HepG2 (cell line): ENCODE measurements around the gene PROKR1. TPM values are rescaled to one million over a fixed set of nuclear protein-coding genes. Genes with fewer than 3 reads are reported as not detected.

ENCODE experiments used
- ATAC-seq: fragments of 200-7000 bp; cut with Tn5 transposase; 3 replicates; pipeline ENCODE4 v1.9.1; 2020; ENCODE audit warnings: mild to moderate bottlenecking, moderate library complexity
- BruUV-seq: library from RNA; stranded (reverse); fragments of 400-500 nt; replicated peaks from 2 replicates; lab custom pipeline; 2021; lab: Mats Ljungman, UMichigan
- CTCF ChIA-PET: fragments of 300-600 bp; formaldehyde crosslinking; extraction: SDS; loops from one replicate; lab custom pipeline; 2021; ENCODE audit warnings: low total read pairs, inconsistent platforms, low intra/inter-chr PET ratio; lab: Yijun Ruan, JAX
- POLR2A ChIA-PET: fragments of 350-600 bp; sonication (Branson Sonifier 250); formaldehyde crosslinking; loops from one replicate; lab custom pipeline; 2020; ENCODE audit warnings: antibody characterized with exemption, inconsistent platforms; lab: Yijun Ruan, JAX
- DNase-seq: peaks from one replicate; pipeline ENCODE4 v3.0.0-alpha.2; 2015; ENCODE audit warnings: low spot score
- FAIRE-seq: peaks from 3 replicates; lab custom pipeline; 2011; peaks lifted over from hg19 to GRCh38; lab: Jason Lieb, UNC
- H2AFZ ChIP-seq: one replicate; pipeline ENCODE4 v1.6.1; 2011; ENCODE audit warnings: low read length, inconsistent platforms
- H3K27ac ChIP-seq: fragments of 300-600 bp; 3 replicates; pipeline ENCODE4 v1.8.0; 2011; ENCODE audit warnings: mixed run types, mild to moderate bottlenecking, mixed read lengths, low read length, inconsistent platforms; ENCODE audit not compliant: insufficient read depth; ENCODE audit errors: extremely low read length
- H3K27me3 ChIP-seq, 2 experiments: fragments of 200-600 bp in 1 of 2; 2 replicates in 1 of 2; 3 replicates in 1 of 2; pipeline versions ENCODE4 v1.6.0 to v1.8.0; 2011; ENCODE audit warnings: low read length in 2 of 2, mild to moderate bottlenecking in 2 of 2, moderate library complexity in 2 of 2, inconsistent platforms in 1 of 2; ENCODE audit not compliant: insufficient read depth in 2 of 2, control insufficient read depth in 1 of 2
- H3K36me3 ChIP-seq, 2 experiments: fragments of 200-600 bp in 1 of 2; replicated peaks in 1 of 2; 2 replicates in 1 of 2; 3 replicates in 1 of 2; pipeline versions ENCODE4 v1.5.1 to v1.8.0; 2011; ENCODE audit warnings: low read length in 2 of 2, inconsistent platforms in 1 of 2; ENCODE audit not compliant: insufficient read depth in 2 of 2, control insufficient read depth in 1 of 2
- H3K4me1 ChIP-seq: 2 replicates; pipeline ENCODE4 v1.5.1; 2012; ENCODE audit warnings: low read length, inconsistent platforms; ENCODE audit not compliant: insufficient read depth
- H3K4me2 ChIP-seq: 2 replicates; pipeline ENCODE4 v1.6.0; 2011; ENCODE audit warnings: low read depth, low read length, inconsistent platforms
- H3K4me3 ChIP-seq, 3 experiments: fragments of 200-600 bp in 1 of 3; sonication (generic), shearing (Covaris generic) in 1 of 3; replicated peaks in 1 of 3; 2 replicates each; pipeline ENCODE4 v1.5.1; 2011 to 2016; ENCODE audit warnings: low read length in 3 of 3, inconsistent platforms in 2 of 3, low read depth in 2 of 3, mild to moderate bottlenecking in 2 of 3, control low read depth in 1 of 3, mixed read lengths in 1 of 3; ENCODE audit not compliant: insufficient read depth in 1 of 3
- H3K79me2 ChIP-seq: one replicate; pipeline ENCODE4 v1.6.1; 2011; ENCODE audit warnings: low read length, inconsistent platforms; ENCODE audit not compliant: insufficient read depth
- H3K9ac ChIP-seq: 2 replicates; pipeline ENCODE4 v1.6.0; 2011; ENCODE audit warnings: mild to moderate bottlenecking, low read depth, low read length, inconsistent platforms; ENCODE audit not compliant: insufficient read depth
- H3K9me3 ChIP-seq: 2 replicates; pipeline ENCODE4 v1.5.1; 2012; ENCODE audit warnings: mild to moderate bottlenecking, low read length
- H4K20me1 ChIP-seq: 2 replicates; pipeline ENCODE4 v1.6.0; 2011; ENCODE audit warnings: inconsistent platforms, mild to moderate bottlenecking, low read length, moderate library complexity; ENCODE audit not compliant: insufficient read depth
- CENPT ChIP-seq: sonication (generic); formaldehyde crosslinking; IDR thresholded peaks from 2 replicates; pipeline ENCODE4 v1.8.0; 2022; ENCODE audit warnings: low read depth, mild to moderate bottlenecking, moderate library complexity, missing genetic modification reagents
- E2F1 ChIP-seq: sonication (generic); formaldehyde crosslinking; IDR thresholded peaks from 2 replicates; pipeline ENCODE4 v1.5.0; 2020; ENCODE audit warnings: missing genetic modification reagents
- ELK4 ChIP-seq: sonication (generic); formaldehyde crosslinking; IDR thresholded peaks from 2 replicates; pipeline ENCODE4 v1.9.0; 2021; ENCODE audit warnings: missing genetic modification reagents, borderline replicate concordance
- KLF6 ChIP-seq: IDR thresholded peaks from 2 replicates; pipeline ENCODE4 v1.8.0; 2016; ENCODE audit warnings: missing biosample characterization, missing genetic modification reagents
- MBNL3 ChIP-seq: fragments of 250-450 bp; sonication (Bioruptor Pico); conservative IDR thresholded peaks from 2 replicates; pipeline ENCODE4 v1.8.0; 2022; ENCODE audit warnings: mild to moderate bottlenecking, inconsistent platforms
- NFIB ChIP-seq: sonication (generic); formaldehyde crosslinking; IDR thresholded peaks from 2 replicates; pipeline ENCODE4 v1.9.0; 2021; ENCODE audit warnings: missing genetic modification reagents, mild to moderate bottlenecking, borderline replicate concordance
- NR1H2 ChIP-seq: sonication (generic); formaldehyde crosslinking; IDR thresholded peaks from 2 replicates; pipeline ENCODE4 v1.8.1; 2022; ENCODE audit warnings: low read depth, missing genetic modification reagents, borderline replicate concordance
- PAWR ChIP-seq: sonication (generic); formaldehyde crosslinking; IDR thresholded peaks from 2 replicates; pipeline ENCODE4 v1.4.0; 2020; ENCODE audit warnings: missing genetic modification reagents, mild to moderate bottlenecking, borderline replicate concordance
- PHF8 ChIP-seq: sonication (generic); formaldehyde crosslinking; IDR thresholded peaks from 2 replicates; pipeline ENCODE4 v1.5.0; 2020; ENCODE audit warnings: missing genetic modification reagents
- SMAD3 ChIP-seq: sonication (generic); formaldehyde crosslinking; IDR thresholded peaks from 2 replicates; pipeline ENCODE4 v1.4.0; 2020; ENCODE audit warnings: missing genetic modification reagents
- SPEN ChIP-seq: sonication (generic); formaldehyde crosslinking; IDR thresholded peaks from 2 replicates; pipeline ENCODE4 v1.5.1; 2020; ENCODE audit warnings: low read depth, mild to moderate bottlenecking, missing genetic modification reagents
- ZNF644 ChIP-seq: IDR thresholded peaks from 2 replicates; pipeline ENCODE4 v1.6.1; 2016; ENCODE audit warnings: low read depth
- WGBS: methylation state at CpG from one replicate; pipeline ENCODE4 v1.1.6; 2017; ENCODE audit warnings: low lambda C conversion rate; 5-methylcytosine and 5-hydroxymethylcytosine counted together
- in situ Hi-C: cut with HindIII; loops from 2 replicates; pipeline ENCODE4 v1.10.0; 2017; ENCODE audit warnings: low pct_unique_long_range_greater_than_20kb; ENCODE audit not compliant: extremely low pct_ligation_motif_present
- intact Hi-C: fragments of 100-400 bp; cut with micrococcal nuclease; formaldehyde crosslinking; loops from one replicate; pipeline ENCODE4 v1.10.0; 2022; ENCODE audit not compliant: unreplicated experiment
- polyA plus RNA-seq, 8 experiments: library from polyadenylated mRNA; depleted of rRNA in 3 of 8; stranded (reverse) in 7 of 8; unstranded in 1 of 8; fragments of >200 nt; fragmentation: Illumina TruSeq in 4 of 8; extraction: Trizol in 4 of 8; gene quantifications; 2 replicates each; pipeline versions ENCODE4 v1.2.1 to v1.2.3, GENCODE V29; 2011 to 2016; ENCODE audit warnings: low read depth in 4 of 8, missing spikeins in 1 of 8, mixed read lengths in 1 of 8; ENCODE audit not compliant: insufficient read depth in 1 of 8
- total RNA-seq, 5 experiments: library from RNA; depleted of rRNA; stranded (reverse); fragments of >200 nt; fragmentation: Illumina TruSeq; extraction: Trizol; gene quantifications; 2 replicates each; pipeline ENCODE4 v1.2.3, GENCODE V29; 2016; ENCODE audit warnings: low read depth in 1 of 5

PROKR1 gene
- total and polyA plus RNA-seq, 2 of the 13 experiments (the other 11 are each of a cell fraction or from before 2014, with no cell fraction given): not detected

- CTCF ChIA-PET: no interaction called here
- Histone ChIP-seq H3K79me2 (no peaks in the 10 kb centered on the region), H3K36me3 (no peaks in the 10 kb centered on the region), H3K9me3 (peaks cover 5% of the 10 kb centered on the region), H2AFZ (no peak overlapping the region), H3K4me2 (no peak overlapping the region), H3K9ac (no peak overlapping the region), H3K4me3 (no peak overlapping the region), H3K4me1 (no peaks in the 10 kb centered on the region), H3K27ac (no peak overlapping the region), H3K27me3 (no peaks in the 10 kb centered on the region), H4K20me1 (no peaks in the 10 kb centered on the region)
- 50% methylated on average over 1 of the region's 1 CpG for WGBS
- TF ChIP-seq ZNF644 (CRISPR knock-in tag) (no peak), E2F1 (CRISPR knock-in tag) (no peak), NFIB (CRISPR knock-in tag) (no peak), SPEN (CRISPR knock-in tag) (no peak), ELK4 (CRISPR knock-in tag) (no peak), PAWR (no peak), NR1H2 (no peak), KLF6 (no peak), SMAD3 (CRISPR knock-in tag) (no peak), PHF8 (CRISPR knock-in tag) (no peak), CENPT (CRISPR knock-in tag) (no peak), MBNL3 (CRISPR knock-in tag) (no peak)
- ATAC-seq (no peak), FAIRE-seq (no peak), DNase-seq (no peak)
- in situ Hi-C loops: no loop called here
- BruUV-seq: no TSS peak
- POLR2A ChIA-PET: no interaction called here
- intact Hi-C loops: no loop called here
These were observed 49.1 kb downstream of the PROKR1 start for GRCh38 chr2:68692511-68692910.
